Measurements from ENCODE around the gene MIOX.
A peak's percentile ranks its signal among the peaks of the same experiment; 100 is the strongest.
"Not testable (repeated sequence)": the region's sequence is repeated elsewhere in the genome, so short reads cannot be mapped to it uniquely, and the experiment has no call there.

Gene MIOX

DNA sequence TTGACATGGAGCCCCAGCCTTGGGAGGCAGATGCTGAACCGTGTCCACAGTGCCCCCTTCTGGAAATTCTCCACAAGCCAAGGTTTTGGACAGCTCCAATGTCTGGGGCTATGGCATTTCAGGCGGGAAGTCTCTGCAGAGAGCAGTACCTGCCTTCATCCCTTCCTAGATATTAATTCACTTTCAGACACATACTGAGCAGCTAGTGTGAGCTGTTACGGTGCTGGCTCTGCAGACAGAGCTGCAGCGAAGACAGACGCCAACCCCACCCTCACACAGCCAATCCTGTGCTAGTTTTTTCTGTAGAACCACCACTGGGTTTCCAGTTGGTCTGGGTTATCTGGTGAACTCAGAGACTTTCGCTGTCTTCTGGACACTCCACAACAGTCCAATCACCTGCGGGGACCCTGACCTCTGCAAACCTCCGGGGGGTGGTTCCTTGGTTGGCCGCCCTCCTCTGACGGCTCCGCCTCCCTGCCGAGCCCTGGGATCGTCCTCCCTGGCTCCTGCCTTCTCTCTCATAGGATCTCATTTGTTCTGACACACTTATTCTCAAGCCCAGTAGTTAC is 11.7 kb downstream of the MIOX start:
- DNase-seq = no peak

DNA sequence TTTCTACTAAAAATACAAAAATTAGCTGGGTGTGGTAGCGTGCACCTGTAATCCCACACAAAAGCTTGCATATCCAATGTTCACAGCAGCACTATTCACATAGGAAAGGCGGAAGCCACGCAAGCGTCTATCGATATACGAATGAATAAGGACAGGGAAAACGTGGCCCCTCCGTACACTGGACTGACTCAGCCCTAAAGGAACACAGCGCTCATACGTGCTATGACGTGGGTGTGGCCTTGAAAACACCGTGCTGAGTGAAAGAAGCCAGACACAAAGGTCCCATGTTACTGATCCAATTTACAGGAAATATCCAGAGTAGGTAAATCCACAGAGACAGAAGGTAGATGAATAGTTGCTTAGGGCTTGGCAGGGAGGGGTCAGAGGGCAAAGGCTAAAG is 13.8 kb downstream of the MIOX start:
- no peak for DNase-seq

DNA sequence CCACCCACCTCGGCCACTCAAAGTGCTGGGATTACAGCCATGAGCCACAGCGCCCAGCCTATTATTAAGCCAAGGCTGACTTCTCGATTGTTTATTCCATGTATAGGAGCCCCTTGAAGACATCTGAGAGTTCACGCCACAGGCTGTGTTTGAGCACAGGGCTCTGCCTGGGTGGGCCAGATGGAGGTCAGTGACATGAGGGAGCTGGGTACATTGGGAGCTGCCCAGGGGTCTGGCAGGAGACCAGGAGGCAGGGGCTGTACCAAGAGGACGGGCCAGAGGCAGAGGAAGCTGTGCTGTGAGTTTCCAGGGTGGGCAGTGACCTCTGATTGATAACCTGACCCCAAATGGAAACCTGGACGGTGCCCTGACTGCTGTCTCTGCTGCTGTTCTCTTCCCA is 15.4 kb downstream of the MIOX start:
- no peak for DNase-seq

DNA sequence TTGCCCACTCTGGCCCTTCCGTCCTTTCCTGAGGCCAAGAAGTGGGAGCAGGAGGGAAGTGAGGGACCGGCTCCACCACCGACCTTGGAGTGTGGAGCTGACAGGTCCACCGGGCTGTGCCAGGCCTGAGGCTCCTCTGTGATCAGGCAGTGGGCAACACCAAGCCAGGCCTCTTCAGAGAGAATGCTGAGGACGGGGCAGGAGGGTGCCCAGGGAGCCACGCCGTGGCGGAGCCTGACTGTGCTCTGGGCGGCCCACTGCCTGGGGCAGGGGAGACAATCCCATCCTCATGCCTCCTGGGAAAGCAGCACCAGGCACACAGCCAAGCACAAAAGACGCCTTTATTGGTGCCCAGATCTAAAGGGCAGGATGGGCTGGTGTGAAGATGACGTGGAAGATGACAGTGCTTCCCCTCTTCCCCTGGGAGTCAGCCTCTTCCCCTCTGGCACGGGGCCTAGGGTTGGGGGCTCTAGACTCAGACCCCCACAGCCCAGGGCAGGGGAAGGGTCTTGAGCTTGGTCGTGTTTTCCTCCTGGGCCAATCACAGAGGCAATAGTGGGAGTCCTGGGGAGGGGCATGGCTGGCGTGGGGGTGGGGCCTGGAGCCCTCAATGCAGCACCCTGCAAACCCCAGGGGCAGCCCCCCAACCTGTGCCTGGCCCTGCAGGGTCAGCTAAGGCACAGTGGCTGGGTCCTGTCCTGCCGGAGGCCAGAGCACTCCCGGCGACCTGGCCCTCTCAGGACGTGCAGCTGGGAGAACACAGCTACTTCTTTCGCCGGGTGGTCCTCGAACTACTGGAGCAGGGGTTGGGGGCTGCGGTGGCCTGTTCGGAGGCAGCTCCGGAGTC is 16.2 kb downstream of the MIOX start:
- DNase-seq = no peak

DNA sequence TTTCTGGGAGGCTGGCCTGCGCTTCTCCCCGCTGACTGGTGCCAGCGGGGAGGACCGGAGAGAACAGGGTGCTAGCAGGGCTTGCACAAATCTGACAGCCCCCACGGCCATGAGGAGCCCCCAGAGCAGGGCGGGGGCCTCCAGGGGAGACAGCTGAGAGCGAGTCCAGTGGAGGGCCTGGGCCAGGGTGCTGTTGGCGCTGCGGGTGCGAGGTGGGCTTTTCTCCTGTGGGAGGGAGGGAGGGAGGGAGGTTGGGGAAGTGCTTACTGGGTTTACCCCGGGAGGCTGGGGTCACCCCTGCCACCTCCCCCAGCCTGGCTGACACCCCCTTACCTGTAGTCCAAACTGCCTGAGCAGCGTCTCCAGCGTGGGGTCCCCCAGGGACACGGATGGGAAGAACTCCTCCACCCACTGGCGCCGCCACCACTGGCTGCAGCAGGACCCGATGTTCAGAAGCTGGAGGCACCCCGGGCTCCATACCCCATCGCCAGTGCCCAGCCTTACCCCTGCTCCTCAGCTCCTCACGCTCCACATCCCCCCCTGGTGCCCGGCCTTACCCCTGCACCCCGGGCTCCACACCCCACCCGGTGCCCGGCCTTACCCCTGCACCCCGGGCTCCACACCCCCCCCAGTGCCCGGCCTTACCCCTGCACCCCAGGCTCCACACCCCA is 17.0 kb downstream of the MIOX start:
- no peak for DNase-seq

DNA sequence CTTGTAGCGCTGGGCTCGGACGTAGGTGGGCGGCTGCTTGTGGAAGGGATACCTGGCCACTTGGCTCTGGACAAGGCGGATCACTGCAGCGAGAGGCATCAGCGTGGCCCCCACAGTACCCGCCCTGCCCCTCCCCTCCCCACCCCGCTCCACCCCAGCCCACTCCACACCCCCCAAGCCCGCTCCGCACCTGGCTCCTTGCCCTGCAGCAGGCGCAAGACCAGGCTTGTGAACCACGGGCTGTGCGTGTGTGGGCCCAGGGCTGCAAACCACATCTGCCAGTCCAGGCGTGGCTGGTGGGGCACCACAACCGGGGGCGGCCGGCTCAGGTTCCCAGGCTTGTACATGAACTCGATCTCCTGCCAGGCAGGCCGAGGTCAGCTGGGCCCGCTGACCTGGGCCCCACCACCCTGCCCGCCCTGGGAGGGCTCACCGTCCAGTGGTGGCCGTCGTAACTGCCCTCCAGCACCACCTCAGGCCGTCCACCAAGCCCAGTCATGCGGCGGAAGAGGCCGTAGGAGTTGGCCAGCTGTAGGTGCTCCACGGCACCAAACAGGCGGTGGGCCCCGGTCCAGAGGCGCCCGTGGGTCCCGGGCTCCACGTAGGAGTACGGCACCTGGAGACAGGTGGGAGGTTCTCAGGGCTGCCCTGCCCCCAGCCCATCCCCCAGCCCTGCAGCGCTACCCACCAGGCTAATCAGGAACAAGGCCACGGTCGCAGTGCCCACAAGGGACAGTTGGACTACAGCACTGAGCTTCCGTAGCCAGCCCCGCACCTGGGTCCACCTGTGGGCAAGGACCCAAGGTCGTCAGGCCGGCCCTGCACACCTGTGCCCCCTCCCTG is 17.9 kb downstream of the MIOX start:
- no peak for DNase-seq

DNA sequence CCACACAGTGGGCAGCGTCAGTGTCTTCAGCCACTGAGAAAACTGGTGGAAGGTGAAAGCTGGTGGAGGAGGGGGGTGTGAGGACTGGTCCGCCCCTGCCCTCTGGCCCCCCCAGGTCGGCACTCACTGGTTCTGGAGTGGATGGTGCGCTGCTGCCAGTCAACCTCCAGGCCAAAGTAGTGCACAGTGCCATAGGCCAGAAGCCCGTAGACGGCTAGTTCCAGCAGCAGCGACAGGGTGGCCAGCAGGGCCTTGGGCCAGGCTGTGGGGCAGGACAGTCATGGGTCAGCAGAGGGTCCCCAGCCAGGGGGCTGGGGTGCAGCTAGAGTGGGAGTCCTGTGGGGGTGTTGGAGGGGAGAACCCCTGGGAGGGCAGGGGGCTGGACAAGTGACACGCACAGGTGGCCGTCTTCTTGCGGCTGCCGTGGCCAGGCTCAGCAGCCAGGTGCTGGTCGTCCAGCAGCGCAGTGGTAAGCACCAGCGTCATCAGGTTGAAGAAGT is 18.7 kb downstream of the MIOX start:
- DNase-seq = no peak

DNA sequence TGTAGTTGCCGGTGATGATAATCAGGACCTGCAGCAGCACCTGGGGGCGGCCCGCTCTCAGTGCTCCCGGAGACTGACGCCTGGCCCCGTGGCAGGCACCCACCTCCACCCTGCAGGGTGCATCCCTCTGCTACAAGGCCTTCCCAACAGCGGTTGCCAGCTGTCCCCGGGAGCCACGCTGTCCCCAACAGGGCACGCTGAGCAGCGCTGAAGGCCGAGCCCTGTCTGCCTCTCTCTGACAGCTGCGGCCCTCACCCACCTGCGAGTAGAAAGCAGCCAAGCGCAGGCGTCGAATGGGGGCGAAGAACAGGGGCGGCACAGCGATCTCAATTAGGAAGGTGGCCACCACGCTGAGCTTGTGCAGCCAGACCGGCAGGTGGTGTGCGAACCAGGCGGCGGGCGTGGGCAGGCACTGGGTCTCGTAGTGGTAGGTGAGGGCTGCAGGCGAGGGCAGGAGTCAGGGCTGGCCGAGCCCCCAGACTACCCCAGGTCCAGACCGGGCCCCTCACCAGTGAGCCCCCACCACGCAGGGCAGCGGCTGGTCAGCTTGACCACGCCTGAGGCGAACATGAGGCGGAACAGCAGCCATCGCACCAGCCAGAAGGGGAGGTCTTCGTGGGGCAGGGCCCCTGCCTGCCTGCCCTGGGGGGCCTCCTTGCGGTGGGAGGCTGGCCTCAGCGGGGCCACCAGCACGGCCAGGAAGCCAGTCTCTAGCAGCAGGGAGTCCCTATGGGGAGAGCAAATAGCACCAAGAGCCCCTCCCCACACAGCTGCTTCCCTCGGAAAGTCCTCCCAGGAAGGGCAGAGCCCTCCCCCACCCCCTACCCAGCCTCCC is 19.3 kb downstream of the MIOX start:
- no peak for DNase-seq

DNA sequence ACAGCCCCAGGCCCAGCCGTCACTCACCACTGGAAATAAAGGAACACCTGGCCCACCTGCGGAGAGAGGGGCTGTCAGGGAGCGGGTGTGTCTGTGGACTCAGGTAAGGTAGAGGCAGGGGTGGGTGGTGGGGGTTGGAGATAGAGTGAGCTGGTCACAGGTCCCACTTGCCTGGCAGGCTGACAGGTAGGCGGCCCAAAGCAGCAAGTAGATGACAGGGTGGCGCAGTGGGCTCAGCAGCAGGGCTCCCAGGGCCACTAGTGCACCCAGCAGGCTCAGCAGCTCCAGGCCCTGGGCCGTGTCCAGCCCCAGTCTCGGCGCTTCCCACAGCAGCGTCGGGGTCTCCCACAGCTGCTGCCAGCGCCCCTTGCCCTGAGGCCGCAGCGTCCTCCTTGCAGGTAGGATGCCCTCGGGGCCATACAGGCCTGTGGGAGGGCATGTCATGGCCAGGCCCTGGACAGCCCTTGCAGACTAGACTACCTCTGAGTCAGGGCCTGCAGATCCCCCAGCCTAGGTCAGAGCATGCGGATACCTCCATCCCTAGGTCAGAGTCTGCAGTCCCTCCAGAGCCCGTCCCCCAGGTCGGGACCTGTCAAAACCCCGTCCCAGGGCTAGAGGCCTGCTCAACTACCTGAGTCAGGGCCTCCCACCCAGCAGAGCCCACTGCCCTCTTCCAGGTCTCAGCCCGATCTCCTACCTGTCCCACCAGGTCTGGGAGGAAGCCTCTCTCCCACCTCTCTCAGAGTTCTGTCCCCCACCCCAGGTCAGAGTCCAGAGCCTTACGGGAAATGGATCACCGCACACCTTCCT is 20.2 kb downstream of the MIOX start:
- no peak for DNase-seq

DNA sequence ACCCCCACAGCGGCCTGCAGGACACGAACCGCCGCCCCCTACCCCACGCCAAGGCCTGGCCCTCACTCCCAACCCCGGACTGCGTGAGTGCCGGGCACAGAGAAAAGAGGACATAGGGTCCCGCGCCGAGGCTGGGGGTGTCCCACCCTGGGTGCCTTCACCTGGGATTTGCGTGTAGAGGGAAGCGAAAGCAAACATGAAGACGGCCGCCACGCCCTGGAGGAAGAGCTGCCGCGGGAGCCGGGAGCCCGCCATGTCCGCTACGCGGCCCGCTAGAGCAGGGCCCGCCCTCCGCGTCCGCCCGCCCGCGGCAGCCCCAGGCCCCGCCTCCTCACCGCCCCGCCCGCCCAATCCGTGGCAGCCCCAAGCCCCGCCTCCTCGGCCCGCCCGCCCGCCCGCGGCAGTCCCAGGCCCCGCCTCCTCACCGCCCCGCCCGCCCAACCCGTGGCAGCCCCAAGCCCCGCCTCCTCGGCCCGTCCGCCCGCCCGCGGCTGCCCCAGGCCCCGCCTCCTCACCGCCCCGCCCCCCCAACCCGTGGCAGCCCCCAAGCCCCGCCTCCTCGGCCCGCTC is 20.8 kb downstream of the MIOX start, which contains the start of gene LMF2:
LMF2 (minus strand) TSS at position 282 of the 570 bp plus-strand sequence; CDS start at position 255, 27 bp downstream.
- peak; percentile 93 for DNase-seq

DNA sequence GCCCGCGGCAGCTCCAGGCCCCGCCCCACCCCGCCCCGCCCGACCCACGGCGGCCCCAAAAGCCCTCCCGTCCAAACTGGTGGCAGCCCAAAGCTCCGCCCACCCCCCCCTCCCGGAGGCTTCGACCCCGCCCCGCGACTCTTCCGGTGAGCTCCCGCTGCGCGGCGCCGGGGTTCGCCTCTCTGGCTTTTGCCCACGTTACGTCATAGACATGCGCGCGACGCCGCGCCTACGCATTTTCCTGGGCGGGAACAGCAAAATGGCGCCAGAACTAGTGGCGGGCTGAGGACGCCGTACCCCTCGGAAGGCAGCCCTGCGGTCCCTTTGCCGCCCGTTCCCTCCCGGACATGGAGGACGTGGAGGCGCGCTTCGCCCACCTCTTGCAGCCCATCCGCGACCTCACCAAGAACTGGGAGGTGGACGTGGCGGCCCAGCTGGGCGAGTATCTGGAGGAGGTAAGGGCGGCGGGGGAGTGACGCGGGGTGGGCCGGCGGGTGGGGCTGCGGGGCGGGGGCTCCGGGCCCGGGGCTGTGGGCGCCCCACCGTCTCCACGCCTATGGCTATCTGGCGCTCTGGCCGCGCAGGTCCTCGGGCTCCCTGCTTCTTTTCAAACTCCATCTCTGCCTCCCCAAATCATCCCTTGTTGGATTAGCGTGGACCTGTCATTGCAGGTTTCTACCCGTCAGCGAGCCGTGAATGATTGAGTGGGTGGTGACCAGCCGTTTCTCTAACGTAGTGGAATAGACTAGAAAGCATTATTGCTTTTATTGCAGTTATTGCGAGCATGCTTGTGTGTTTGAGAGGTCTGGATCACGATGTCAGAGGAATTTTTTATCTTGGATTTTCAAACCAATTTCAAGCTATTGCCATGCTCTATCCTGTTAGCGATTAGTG is 21.6 kb downstream of the MIOX start, which contains the start of gene NCAPH2:
NCAPH2 (plus strand) TSS at position 234 of the 894 bp plus-strand sequence; CDS start at position 348, 114 bp downstream.
- peak; percentile 96 for DNase-seq

DNA sequence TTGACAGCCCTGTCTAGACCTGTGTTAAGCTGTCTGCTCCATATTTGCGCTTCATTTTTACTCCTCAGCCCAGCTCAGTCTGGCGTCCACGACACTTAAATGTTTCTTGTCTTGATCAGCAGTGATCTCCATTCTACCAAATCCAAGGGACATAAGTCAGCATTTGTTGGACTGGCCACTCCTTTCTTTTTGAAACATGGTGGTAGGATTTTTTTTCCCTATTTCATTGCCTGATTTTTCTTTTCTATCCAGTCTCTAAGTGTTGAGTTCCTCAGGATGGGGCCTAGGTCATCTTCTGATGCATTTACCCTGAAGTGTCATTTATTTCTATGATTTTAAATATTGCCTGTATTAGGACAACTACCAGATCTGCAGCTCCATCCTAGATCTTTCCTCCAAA is 22.2 kb downstream of the MIOX start:
- DNase-seq = no peak

DNA sequence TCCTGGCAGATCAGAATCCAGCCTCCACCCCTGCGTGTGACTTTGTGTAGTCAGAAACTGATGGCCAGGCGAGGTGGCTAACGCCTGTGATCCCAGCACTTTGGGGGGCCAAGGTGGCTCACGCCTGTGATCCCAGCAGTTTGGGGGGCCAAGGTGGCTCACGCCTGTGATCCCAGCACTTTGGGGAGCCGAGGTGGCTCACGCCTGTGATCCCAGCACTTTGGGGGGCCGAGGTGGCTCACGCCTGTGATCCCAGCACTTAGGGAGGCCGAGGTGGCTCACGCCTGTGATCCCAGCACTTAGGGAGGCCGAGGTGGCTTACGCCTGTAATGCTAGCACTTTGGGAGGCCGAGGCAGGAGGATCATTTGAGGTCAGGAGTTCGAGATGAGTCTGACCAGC is 26.5 kb downstream of the MIOX start:
- no peak for DNase-seq

DNA sequence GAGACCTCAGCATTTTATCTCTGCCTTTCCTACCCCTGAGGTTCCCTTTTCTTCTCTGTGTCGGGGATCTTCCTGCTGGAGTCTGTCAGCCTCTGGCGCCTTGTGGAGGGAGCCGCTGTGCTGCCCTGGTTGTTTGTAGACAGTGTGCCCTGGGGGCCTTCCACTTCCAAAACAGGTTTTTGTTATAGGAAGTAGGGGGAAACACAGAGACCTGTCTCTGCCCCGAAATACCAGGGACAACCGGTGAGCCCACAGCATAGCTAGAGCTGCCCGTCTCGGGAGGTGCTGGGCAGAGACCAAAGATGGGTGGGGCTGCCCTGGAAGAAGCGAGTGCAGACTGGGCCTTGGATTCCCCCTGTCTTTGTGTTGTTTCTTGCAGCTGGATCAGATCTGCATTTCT is 29.4 kb downstream of the MIOX start:
- DNase-seq = no peak

DNA sequence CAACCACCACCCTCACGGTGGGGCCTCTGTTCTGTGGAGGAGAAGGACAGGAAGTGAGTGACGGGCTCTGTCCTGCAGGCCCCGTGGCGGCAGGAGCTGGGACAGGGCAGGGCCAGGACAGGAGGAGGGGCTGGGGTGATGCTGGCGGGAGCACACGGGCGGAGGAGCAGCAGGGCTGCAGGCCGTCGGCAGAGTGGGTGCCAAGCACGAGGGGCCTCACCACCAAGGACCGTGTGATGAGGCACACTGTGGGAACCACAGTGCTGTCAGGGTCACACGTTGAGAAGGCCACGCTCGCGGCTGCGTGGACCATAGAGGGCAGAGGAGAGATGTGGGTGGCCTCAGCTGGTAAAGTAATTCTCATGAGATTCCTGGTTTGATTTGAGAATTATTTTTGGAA is 30.2 kb downstream of the MIOX start:
- DNase-seq = no peak

DNA sequence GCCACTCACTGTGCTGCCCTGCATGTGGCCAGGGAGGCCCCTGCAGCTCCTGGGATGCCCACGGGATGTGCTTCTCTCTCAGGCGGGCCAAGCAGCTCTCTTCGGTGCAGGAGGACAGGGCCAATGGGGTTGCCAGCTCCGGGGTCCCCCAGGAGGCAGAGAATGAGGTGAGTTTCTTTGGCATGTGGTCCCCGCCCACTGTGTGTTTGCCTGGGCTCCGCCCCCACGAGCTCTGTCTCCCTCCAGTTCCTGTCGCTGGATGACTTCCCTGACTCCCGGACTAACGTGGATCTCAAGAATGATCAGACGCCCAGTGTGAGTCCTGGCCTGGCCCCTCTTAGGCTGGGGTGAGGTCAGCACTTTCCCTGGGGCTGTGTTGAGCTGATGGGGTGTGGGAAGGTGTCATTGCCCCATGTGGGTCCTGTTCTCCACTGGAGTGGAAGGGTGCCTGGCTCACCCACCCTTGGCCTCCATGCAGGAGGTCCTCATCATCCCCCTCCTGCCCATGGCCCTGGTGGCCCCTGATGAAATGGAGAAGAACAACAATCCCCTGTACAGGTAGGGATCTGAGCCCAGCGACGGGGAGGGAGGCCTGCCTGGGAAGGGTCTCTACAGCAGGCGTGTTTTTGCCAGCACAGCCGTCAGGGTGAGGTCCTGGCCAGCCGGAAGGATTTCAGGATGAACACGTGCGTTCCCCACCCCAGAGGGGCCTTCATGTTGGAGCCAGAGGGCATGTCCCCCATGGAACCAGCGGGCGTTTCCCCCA is 31.0 kb downstream of the MIOX start:
- no peak for DNase-seq

DNA sequence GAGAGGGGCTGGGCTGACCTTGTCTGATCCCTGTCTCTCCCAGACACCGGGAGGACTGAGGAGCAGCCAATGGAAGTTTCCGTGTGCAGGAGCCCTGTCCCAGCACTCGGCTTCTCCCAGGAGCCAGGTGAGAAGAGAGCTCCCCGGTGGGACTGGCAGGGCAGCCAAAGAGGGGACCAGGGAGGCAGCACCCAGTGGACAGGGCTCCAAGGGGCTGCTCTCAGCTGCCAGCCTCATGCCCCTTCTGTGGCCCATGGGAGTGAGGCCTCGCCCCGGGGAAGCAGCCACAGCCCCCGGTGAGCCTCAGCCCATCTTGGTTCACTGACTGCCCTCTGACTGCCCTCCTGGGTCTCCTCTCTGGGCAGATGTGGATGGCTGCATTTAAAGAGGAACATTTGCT is 31.9 kb downstream of the MIOX start:
- no peak for DNase-seq

DNA sequence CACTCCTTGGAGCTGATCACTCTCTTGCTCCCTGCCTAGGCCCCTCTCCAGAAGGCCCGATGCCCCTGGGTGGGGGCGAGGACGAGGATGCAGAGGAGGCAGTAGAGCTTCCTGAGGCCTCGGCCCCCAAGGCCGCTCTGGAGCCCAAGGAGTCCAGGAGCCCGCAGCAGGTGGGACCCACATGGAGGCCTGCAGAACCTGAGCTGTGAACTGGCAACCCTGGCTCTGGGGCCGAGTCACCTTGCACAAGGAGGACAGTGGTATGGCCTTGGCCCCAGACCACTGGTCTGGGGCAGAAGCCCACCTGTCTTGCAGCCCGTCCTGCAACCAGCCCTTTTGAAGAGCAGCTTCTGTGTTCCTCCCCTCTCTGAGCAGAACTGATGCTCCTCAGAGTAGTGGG is 32.5 kb downstream of the MIOX start:
- no peak for DNase-seq

DNA sequence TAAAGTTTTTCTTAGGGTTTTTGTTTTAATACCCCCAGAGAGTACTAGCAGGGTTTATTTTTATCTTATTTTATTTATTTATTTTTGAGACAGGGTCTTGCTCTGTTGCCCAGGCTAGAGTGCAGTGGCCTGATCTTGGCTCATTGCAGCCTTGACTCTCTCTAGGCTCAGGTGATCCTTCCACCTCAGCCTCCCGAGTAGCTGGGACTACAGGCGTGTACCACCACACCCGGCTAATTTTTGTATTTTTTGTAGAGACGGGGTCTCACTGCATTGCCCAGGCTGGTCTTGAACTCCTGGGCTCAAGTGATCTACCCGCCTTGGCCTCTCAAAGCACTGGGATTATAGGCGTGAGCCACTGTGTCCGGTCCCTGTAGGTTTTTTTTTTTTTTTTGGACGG is 33.5 kb downstream of the MIOX start:
- not testable (repeated sequence) for DNase-seq

Data from 8988T (cell line).